NCI-H1694 treated with DMSO at 0.1 percent for 48 hours (cell line): ENCODE measurements around the gene ALG8.
"Not testable (repeated sequence)": the region's sequence is repeated elsewhere in the genome, so short reads cannot be mapped to it uniquely, and the experiment has no call there.

Experiments used
- DNase-seq: peaks from one replicate; lab custom pipeline; 2025; lab: John Stamatoyannopoulos, UW

ALG8 gene

DNA sequence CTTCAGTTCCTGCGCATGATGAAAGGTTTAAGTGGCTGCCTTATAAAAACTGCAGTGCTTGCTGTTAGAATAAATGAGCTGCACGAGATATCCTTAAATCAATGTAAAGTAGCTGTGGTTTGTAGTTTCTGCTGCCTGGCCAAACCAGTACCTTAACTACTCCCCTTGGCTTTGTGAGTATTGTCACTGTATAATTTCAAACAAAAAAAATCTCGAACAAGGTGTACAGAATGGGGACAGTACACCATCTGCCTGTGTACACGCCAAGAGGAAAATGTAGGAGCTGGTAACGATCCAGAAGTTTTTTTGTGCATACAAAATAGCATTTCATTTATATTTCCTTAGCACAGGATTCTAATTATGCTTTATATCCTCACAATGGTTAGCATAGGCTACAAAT lies 39.2 kb downstream of the ALG8 start:
- no peak for DNase-seq

DNA sequence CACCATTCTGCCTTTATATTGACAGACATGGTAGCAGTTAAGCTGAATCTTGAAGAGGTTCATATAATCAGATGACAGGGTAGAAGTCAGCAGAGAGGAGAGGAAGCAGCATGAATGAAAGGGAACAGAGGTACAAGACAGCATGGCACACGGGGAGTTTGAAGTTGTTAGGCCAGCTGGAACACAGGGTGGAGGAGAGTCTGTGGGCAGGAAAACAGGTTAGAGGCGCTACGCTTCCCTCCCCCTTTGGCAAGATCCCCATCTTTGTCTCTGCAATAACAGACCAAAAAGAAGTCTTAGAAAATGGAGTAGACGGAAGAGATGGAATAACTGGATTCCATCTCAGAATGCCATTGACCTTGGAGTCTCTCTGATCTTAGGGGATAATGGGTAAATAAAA lies 39.8 kb downstream of the ALG8 start:
- DNase-seq, result no peak

DNA sequence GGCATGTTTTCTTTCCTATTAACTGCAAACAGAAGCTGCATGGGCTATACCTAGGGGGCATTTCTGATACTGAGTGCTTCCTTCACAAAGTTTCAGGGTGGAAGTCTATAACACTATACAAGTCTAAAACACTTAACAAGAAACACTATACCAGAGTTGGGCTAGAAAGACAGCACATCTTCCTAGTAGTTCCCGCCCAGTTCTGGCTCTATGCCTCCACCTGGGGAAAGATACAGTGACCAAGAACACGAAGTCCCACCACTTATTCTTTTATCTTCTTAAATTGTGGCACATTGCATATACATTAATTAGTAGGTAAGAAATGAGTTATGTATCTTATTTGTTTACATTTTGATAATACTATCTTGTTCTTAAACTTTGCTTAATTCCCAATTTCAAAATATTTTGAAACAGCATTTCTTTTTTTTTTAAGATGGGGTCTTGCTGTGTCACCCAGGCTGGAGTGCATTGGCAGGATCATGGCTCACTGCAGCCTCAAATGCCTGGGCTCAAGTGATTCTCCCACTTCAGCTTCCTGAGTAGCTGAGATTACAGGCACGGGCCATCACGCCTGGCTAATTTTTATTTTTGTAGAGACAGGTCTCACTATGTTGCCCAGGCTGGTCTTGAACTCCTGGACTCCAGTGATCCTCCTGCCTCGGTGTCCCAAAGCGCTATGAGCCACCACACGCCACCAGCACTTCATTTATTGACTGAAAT lies 41.6 kb downstream of the ALG8 start:
- no peak for DNase-seq

DNA sequence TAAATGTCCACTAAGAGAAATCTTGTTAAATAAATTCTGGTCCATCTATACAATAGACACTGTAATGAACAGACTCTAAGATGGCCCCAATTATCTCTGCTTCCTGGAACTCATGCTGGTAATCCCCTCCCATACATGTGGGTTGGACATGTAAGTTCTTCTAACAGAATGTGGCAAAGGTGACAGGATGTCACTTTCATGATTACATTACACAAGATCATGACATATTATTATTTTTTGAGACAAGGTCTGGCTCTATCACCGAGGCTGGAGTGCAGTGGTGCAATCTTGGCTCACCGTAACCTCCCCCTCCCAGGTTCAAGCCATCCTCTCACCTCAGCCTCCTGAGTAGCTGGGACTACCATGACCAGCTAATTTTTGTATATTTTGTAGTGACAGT lies 45.2 kb downstream of the ALG8 start:
- DNase-seq, result no peak

DNA sequence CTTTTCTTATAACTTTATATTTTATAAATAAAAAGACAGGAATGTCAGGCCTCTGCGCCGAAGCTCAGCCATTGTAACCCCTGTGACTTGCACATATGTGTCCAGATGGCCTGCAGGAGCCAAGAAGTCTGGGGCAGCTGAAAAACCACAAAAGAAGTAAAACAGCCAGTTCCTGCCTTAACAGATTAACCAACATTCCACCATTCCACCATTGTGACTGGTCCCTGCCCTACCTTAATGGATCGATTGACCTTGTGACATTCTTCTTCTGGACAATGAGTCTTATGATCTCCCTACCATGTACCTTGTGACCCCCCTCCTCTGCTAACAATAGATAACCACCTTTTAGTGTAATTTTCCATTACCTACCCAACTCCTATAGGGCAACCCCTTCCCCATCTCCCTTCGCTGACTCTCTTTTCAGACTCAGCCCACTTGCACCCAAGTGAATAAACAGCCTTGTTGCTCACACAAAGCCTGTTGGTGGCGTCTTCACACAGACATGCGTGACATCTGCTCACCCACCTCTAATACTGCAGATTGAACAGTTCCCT lies 52.8 kb downstream of the ALG8 start:
- DNase-seq, result not testable (repeated sequence)

DNA sequence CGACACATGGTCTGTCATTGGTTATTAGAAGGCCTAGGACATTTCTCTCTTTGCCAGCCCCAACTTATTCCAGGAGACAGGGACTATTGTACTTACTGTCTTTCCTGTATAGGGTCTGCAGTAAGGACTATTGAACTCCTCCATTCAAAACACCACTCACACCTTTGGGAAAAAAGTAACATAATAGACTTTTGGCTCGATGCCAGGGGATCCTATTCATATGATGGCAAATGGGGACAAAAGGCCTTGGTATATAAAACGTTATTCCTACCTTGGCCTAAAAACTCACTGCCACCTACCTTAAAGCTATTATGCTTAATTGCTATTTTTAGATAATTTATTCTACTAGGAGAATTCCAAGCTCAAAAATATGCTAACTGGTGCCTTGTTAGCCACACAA lies 53.5 kb downstream of the ALG8 start:
- DNase-seq, result no peak

DNA sequence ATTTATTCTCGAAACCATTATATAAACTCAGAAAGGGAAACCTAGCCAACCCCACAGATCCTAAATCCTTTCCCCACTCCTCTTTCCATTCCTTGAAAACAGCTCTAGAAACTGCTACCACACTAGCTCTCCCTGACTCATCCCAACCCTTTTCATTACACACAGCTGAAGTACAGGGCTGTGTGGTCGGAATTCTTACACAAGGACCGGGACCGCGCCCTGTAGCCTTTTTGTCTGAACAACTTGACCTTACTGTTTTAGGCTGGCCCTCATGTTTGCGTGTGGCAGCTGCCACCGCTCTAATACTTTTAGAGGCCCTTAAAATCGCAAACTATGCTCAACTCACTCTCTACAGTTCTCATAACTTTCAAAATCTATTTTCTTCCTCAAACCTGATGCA lies 54.9 kb downstream of the ALG8 start:
- not testable (repeated sequence) for DNase-seq

DNA sequence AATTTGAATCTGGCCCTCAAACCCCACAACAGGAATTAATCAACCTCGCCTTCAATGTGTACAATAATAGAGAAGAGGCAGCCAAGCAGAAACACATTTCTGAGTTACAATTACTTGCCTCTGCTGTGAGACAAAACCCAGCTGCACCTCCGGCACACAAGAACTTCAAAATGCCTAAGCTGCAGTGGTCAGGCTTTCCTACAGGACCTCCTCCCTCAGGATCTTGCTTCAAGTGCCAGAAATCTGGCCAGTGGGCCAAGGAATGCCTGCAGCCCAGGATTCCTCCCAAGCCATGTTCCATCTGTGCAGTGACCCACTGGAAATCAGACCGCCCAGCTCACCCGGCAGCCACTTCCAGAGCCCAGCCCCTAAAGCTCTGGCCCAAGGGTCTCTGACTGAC lies 56.4 kb downstream of the ALG8 start:
- DNase-seq, result no peak

DNA sequence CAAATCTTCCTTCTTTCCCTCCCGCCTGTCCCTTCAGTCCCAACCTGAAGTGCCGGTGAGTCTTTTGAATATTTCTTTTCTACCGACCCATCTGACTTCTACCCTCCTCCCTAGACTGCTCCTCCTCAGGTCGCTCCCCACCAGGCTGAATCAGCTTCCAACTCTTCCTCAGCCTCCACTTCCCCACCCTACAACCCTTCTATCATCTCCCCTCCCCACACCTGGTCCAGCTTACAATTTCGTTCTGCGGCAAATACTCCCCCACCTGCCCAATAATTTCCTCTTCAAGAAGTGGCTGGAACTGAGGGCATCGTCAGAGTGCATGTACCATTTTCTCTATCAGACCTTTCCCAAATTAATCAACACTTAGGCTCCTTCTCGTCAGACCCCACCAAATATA lies 57.3 kb downstream of the ALG8 start:
- DNase-seq, result no peak

DNA sequence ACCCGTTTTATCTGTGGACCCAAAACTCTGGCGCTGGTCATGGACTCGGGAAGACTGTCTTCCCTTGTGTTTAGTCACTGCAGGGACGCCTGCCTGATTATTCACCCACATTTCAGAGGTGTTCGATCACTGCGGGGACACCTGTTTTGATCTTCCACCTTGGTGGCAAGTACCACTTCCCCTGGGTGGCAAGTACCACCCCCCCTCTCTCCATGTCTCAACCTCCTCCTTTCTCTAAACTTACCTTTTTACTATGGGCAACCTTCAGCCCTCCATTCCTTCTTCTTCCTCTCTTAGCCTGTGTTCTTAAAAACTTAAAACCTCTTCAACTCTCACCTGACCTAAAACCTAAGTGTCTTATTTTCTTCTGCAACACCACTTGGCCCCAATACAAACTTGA lies 57.8 kb downstream of the ALG8 start:
- no peak for DNase-seq

DNA sequence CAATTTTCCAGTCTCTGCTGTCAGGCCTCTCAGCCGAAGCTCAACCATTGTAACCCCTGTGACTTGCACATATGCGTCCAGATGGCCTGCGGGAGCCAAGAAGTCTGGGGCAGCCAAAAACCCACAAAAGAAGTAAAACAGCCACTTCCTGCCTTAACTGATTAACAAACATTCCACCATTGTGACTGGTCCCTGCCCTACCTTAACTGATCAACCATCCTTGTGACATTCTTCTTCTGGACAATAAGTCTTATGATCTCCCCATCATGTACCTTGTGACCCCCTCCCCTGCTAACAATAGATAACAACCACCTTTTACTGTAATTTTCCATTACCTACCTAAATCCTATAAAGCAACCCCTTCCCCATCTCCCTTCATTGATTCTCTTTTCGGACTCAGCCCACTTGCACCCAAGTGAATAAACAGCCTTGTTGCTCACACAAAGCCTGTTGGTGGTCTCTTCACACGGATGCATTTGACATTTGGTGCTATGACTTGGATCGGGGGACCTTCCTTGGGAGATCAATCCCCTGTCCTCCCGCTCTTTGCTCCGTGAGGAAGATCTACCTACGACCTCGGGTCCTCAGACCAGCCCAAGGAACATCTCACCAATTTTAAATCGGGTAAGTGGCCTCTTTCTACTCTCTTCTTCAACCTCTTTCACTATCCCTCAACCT lies 58.5 kb downstream of the ALG8 start:
- DNase-seq, result no peak

DNA sequence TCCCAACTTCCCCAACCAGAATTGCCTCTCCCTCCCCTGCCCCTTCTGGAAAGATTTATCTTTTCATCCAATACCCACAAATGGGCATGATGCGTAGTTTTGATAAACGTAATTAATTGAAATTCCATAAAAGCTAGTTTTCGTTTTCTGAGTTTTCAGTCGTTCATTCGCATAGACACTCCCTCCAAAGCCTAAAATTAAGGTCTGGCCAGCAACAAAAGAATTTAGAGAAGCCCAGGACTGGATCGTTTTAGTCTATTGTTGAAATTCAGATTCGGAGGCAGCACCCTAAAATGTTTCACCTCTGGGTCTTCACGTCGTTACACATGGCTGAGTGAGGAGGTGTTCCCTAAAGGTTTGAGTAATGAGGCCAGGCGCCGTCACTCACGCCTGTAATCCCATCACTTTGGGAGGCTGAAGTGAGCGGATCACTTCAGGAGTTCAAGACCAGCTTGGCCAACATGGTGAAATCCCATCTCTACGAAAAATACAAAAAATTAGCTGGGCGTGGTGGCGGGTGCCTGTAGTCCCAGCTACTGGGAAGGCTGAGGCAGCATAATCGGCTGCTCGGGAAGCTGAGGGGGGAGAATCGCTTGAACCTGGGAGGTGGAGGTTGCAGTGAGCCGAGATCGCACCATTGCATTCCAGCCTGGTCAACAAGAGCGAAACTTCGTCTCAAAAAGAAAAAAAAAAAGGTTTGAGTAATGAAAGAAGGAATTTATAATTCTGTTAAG lies 59.2 kb downstream of the ALG8 start:
- no peak for DNase-seq

DNA sequence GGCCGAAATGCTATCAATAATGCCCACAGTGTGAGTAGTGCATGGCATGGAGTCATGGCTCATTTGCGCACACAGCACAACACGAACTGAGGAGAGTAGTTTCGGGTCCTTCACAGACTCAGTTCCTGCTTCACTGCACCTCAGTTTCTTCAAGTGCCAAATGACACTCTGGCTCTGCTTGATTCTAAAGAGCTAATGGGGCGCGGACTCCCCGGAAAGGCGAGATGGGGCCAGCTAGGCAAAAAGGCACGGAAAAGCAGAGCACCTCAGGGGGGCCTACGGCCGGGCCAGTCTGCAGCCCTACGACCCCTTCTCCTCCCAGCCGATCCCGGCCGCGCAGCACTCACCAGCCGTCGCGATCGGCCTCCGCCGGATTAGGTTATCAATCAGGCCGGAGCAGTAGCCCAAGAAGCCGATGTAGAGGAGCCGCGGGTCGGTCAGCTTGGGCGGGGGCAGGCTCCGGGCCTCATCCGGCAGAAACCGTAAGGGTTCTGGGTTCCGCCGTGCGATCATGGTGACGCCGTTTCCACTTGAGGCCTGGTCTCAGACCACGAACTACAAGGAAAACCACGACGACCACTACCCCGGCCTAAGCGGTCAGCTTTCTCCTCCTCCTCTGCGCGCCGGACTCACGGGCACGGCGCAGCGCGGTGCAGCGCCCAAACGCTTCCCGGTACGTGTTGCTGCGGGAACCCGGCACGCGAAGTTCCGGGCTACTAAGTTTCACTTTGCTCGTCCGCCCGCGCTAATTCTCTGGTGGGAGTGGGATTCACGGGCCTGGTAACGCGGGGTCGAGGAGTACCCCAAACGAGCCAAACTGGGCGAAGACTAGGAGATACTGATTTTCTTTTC lies 60.0 kb downstream of the ALG8 start, which contains the start of gene NDUFC2:
Gene NDUFC2 (minus strand): TSS at position 631 of the 852 bp plus-strand sequence. CDS start 118 bp downstream, at position 513.
- DNase-seq, result peak; percentile 27

DNA sequence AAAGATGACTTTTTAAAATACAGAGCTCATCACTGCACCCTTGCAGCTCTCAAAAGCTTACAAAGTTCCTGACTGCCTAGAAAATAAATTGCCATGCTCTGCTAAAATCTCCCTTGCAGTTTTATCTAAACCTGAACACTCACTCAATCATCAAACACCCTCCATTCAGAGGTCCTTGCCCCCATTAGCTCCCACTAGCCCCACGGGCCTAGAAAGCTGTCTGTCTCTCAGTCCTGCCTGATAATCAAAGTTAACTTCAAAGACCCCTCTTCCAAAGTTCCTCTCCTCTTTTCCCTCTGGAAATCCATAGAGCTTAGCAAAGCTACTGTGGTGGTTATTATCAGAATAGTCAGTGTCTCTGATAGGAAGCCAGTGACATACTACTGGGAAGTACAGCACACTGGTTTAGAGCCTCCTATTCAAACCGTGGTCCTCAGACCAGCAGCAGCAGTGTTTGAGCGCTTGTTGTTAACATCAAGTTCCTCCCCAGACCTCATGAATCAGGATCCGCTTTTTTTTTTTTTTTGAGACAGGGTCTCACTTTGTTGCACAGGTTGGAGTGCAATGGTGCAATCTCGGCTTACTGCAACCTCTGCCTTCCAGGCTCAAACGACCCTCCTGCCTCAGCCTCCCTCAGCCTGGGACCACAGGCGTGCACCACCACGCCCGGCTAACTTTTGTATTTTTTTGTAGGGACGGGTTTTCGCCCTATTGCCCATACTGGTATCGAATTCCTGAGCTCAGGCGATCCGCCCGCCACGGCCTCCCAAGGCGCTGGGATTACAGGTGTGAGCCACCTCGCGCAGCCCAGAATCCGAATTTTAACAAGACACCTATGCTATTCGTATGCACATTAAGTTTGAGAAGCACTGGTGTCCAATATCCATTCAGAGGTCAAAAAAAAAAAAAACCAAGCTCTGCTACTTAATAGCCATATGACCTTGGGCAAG lies 60.9 kb downstream of the ALG8 start:
- no peak for DNase-seq

DNA sequence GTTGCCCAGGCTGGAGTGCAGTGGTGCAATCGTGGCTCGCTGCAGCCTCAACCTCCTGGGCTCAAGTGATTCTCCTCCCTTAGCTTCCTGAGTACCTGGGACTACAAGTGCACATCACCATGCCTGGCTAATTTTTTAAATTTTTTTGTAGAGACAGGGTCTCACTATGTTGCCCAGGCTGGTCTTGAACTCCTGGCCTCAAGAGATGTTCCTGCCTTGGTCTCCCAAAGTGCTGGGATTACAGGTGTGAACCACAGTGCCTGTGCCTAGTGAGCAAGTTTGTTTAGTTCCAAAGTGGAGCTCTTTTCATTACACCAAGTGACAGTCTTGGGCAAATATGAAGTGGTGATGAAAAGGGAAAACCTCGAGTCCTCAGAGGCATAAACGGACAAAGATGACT lies 61.8 kb downstream of the ALG8 start:
- not testable (repeated sequence) for DNase-seq

DNA sequence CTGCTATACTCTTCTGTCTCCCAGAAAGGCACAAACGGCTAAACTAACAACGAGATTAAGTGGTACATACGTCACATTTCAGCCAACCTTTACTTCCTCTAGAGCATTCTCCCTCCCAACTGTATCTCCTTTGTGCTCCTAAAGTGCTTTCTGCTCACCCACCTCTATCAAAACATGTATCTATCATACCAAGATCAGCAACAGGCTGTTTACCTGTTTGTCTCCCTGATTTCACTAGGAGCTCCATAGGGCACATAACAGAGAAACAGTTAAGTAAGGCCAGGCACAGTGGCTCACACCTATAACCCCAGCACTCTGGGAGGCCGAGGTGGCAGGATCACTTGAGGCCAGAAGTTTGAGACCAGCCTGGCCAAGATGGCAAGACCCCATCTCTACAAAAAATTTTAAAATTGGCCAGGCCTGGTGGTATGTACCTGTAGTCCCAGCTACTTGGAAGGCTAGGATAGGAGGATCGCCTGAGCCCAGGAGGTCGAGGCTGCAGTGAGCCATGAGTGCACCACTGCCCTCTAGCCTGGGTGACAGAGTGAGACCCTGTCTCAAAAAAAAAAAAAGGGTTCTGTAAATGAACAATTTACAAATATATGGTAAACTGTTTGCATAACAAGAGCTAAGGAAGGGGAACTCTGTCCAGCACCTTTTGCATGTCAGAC lies 62.6 kb downstream of the ALG8 start:
- DNase-seq, result no peak

DNA sequence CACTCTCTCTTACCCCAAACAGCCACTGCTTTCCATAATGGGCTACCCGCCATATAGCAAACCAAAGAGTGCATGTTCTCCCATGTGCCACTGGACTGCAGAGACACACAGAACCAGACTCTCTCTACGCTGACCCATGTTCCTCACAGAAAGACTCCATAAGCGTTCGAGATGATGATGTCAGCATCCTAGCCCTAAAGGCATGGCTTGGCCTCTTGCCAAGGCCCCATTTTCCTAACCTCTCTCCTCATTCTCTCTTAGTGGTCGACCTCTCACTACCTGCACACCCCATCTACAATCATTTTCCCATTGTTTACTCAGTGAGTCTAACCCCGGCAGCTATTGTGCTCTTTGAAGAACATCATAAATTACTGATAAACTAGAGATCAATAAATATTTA lies 64.7 kb downstream of the ALG8 start:
- no peak for DNase-seq

DNA sequence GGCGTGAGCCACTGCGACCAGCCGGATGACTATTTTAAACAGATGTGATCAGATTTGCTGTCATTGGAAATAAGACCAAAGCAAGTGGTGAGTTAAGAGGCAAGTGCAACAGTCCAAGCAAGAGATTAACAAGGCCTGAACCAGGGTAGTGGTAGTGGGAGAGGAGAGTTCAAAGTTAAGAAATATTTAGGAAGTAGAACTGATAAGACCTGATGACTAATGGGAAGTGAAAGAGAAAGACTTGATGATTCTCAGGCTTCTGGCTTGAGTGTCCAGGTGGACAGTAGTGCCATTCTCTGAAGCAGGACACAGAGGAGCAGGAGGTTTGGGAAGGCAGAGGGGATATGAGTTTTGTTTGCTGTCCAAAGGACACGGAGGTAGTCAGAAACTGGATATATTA lies 67.0 kb downstream of the ALG8 start:
- no peak for DNase-seq

DNA sequence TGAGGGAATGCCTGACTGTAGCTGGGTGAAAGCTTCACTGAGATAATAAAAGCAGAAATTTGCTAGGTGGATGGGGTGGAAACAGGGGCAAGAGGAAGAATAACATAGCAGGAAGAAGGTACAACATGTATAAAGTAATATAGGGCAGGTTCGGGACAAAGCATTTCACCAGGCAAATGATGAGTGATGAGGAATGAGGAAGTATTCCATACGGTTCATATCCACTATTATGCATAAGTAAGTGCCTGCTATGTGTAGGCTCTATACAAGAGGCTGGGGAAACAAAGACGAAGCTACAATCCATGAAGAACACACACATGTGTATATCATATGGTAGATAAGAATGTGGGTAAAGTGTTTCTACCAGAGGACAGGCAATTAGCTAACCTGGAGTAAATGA lies 67.7 kb downstream of the ALG8 start:
- DNase-seq, result no peak

DNA sequence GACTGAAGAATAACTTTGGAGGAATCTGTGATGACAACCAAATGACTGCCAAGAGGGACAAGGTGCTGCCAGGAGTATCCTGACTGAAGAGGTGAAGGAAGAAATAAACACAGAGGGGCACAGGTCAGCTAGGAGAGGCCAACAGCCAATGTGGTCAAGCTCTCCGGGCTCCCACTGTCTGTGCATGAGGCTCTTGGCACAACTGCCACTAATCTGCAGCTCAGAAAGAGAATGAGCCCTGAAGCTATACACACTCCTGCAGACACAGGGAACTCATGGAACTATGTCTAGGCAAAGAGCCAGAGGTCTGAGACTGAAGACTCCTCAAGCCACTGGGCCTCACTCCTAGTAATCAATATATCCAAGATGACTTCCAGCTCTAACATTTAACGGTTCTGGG lies 68.8 kb downstream of the ALG8 start:
- DNase-seq, result no peak
